NCI-H460 (cell line): ENCODE measurements around the gene MUC22. TPM values are rescaled to one million over a fixed set of nuclear protein-coding genes. Genes with fewer than 3 reads are reported as not detected.
"Not testable (repeated sequence)": the region's sequence is repeated elsewhere in the genome, so short reads cannot be mapped to it uniquely, and the experiment has no call there.

ENCODE experiments used
- DNase-seq: peaks from one replicate; pipeline ENCODE4 v3.0.0-alpha.2; 2016; ENCODE audit warnings: low read depth; ENCODE audit errors: extremely low read depth
- total RNA-seq: library from RNA; depleted of rRNA; stranded (reverse); fragments of >200 nt; shearing (Covaris generic); gene quantifications from 2 replicates; pipeline ENCODE4 v1.2.3, GENCODE V29; 2014

Gene MUC22
- total RNA-seq, 1 experiment from 2014 or later = not detected

DNA sequence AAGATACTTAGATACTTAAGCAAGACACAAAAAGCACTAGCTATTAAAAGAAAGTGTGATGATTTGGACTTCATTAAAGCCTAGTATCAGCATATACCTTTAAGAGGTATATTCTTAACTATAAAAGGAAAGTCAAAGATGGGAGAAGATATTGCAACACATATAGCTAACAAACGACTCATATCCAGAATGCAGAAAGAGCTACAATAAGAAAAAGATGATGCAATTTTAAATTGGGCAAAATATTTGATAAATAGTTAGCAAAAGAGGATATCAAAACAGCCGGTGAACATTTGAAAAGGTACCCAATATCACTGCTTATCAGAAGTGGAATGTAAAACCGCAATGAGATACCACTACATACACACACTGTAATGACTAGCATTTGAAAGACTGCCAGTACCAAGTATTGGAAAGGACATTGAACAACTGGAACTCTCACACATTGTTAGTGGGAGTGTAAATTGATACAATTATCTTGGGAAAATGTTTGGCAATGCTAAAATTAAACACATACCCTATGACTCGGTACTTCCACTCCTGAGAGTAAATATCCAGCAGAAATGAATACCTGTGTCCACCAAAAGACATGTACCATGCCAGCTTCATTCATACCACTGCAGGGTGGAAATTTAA is 25.7 kb downstream of the MUC22 start:
- no peak for DNase-seq

DNA sequence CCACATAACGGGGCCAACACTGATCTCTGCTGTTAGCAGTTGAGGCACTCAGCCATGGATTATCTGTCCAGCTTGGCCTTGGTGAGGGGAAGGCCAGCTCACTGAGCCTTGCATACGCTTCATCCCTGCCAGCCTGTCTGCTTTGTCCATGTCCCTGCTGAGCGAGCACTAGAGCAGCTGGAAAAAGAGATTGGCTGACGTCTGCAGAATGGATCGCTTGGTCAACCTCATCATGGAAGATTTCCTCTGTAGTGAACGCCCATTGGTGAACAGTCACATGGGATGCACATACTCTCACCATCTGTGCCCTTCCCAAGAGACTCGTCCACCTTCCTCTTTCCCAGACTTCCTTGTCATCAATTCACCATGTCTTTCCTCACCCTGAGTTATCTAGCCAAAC is 26.9 kb downstream of the MUC22 start:
- DNase-seq = no peak

DNA sequence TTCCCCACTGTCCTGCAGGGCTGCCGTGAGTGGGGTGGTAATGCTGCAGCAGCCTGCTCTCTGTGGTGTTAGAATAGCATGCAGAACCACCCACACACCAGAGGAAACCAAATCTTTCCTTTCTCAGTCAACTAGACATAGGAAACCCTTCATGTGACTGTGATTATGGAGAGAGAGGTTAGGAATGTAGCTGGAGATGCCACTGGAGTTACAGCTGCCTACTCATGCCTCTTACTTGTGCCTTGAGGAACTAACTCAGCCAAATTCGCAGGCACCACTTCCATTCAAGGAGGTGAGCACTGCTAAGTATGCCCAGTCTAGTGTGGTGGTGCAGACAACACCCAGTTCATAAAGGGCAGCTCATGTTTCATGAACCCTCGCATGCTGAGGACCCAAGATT is 27.4 kb downstream of the MUC22 start:
- DNase-seq = no peak

DNA sequence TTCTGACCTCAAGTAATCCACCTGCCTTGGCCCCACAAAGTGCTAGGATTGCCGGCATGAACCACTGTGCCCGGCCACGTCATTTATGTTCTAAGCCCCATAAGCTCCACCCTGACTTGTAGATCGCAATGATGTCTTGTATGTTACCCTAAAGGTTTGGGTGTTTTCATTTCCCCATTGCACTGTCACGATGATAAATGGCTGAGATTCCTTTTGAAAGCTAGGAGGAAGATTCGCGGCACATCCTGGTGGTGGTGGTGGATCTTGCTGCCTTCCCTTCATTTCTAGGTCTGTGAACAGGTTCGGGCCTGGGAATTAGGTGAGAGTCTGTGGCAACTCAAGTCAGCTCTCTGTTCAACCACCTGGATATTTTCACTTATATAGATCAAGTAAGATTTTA is 28.3 kb downstream of the MUC22 start:
- no peak for DNase-seq

DNA sequence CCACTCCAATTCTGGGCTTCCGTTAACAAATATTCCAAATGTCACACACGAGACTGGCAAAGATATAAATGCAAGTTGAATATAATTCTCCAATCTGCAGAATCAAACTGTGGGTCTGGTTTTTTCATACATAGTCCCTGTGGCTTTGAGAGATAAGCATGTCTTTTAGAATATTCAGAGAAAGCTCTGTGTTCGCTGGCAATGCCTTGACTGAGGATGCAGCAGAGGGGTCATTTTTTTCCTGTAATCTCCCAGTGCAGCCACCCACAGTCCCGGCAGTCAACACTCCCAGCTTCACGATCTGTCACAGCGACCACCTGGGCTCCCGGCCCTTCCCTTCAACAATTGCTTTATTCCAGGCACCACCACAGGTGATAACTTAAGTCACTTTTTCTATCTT is 30.5 kb downstream of the MUC22 start:
- DNase-seq = no peak

DNA sequence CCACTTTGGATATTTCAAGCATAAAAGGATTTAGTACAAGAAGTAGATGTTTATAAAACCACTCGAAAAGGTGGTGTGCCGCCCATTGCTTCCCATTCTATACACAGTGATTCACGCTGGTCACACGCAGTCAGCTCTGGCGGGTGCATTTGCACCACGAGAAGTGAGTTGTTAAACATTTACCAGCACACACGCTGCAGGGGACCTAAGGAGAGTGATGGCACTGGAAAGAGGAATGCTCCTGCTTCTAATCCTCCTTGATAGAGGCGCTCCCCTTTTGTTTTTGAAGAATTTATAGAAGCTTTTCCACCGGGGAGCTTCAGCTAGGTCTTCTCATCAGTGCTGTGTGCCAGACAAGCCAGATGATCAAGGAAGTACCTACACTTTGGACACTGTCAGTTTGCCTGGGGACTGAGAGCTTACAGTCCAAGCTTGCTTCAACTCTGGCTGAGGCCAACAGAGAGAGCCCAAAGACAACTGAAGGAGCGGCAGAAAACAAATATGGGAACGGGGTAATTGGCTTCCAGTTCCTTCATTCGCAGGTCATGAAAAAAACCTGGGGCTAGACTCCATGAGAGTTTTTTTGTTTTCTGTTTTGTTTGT is 31.2 kb downstream of the MUC22 start:
- no peak for DNase-seq

DNA sequence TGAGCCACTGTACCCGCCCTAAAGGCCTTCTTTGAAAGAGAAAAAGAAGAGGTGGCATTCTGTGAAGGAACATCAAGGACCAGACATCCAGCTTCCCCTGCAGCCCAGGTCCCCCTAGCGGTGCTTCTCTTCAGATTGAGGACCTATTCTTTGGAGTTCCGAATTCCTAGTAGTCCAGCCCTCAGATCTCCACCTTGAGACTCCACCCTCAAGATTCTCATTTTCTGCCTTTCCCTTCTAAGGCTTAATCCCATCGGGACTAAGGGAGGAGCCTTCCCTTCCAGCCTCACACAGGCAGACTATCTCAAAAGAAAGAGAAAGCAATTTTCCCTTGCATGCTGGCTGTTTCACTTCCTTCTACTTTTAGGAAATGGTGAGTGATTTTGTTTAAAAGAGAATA is 32.5 kb downstream of the MUC22 start:
- DNase-seq = peak; percentile 30

DNA sequence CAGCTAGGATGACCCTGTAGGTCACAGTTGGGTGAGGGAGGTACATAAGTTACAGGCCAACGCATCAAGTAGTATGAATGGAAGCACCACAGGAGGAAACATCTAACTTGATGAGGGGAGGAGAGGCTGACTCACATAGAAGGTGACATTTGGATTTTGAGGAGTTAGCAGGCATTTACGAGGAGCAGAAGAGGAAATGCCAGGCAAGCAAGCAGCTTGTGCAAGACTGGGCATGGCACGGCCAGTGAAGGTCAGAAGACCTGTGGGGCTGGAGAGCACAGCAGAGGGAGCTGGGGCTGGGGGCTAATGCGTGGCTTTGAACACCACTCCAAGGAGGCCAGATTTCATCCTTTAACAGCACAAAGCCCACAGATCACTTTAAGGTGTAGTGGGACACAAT is 37.8 kb downstream of the MUC22 start:
- DNase-seq = no peak

DNA sequence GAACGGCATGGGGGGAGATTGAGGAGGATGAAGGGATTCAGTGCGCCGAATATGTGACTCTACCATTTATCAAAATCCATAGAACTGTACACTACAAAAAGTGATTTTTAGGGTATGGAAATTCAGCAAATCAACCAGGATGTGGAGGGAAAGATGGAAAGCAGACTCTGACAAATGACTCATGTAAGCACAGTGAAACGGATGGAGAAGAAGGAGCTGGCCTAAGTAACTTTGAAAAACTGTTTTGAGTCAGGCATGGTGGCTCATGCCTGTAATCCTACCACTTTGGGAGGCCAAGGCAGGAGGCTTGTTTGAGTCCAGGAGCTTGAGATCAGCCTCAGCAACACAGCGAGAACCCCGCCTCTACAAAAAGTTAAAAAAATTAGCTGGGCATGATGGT is 39.2 kb downstream of the MUC22 start:
- no peak for DNase-seq

DNA sequence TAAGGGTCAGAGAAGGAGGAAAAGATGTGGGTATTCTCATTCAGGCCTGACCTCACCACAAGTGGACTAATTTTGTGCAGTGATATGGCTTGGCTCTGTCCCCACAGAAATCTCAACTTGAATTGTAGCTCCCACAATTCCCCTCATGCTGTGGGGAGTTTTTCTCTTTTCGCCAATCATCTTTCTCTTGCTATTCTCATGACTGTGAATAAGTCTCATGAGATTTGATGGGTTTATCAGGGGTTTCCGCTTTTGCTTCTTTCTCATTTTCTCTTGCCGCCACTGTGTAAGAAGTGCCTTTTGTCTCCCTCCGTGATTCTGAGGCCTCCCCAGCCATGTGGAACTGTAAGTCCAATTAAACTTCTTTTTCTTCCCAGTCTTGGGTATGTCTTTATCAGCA is 42.9 kb downstream of the MUC22 start:
- DNase-seq = not testable (repeated sequence)

DNA sequence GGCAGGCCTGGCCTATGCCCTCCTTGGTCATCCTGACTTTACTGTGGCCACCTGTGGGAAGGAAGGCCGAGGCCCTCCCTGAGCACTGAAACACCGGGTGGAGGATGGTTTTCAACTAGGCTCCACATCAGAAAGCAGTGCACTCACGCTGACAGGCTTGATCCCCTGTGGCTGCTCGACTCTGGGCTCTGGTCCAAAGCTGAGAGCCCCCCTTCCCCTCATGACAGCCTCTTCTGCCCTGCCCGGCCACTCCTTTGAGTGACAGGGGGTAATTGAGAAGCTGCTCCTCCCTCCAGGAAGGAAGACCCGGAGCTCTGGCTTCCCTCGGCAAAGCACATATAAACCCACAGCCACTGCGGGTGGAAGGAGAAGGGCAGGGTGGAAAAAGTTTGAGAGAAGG is 43.6 kb downstream of the MUC22 start:
- no peak for DNase-seq

DNA sequence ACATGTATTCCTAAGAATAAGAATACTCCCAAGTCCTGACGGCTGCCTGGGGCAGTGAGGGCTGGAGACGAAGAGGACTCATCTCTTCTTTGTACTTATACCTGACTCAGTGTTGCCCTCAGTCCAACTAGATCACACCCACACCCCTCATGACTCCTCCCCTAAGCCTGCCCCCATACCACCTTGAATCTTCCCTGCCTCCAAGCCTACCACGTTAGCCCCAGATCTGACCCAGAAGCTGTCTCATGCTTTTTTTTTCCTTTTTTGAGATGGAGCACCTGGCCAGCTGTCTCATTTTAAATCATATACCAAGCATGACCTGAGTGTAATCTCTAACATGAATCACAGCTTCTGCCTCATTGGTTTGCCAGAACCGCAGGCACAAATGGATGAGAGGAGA is 45.2 kb downstream of the MUC22 start:
- DNase-seq = no peak

DNA sequence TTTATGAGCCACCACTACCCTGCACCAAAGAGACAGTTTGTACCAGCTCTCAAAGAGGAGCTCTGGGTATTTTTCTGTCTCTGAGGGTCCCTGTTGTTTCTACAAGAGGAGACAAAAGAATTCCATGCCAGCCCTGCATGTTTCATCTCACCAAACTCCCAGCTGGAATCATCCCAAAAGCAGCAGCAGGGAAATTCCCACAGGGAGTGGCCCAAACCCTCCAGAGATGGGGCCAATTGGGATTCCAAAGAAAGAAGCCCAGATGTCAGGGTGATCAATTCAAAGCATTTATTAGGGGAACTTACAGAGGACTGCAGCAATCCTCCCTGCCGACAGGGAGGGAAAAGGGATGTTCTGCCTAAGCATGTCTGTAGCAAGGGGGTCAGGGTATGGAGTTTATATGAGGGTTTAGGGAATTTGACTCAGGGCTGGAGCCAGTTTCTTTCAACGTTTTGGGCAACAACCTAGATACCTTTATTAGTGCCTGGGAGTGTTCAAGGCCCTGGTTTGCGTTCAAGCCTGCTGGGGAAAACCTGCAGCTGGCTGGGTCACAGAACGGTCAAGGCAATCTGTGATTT is 47.2 kb downstream of the MUC22 start:
- DNase-seq = no peak

DNA sequence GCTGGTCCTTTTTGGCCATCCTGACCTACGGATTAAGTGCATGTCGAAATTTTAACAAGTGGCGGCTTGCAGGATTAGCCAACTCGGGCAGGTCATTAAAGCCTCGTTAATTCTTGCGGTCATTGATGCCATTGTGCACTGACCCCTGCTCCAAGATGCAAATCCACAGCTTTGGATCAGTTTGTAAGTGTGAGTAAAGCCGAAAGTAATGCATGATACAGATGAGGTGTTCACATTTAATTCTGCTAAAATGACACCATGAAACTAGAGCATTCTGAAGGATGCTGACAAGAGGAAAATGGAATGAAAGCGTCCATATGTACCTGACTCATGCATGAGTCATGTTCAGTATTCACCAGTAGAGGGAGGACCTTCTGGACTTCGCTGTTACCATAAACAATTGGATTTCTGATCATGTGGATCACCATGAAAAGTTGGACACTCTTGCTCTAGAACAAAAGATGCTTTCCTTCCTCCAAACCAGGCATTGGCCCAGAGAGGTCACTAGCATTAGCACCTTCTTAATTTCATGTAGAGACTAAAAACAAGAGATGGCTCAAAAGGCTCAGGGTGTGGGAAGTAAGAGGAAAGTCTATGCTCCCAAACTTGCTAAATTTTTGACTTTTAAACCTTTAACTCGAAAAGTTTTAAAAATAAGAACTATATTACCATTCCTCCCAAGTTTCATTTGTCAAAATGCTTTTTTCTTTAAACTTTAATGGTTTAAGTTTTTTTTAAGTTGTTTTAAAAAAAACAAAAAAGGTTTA is 48.0 kb downstream of the MUC22 start:
- peak; percentile 45 for DNase-seq

DNA sequence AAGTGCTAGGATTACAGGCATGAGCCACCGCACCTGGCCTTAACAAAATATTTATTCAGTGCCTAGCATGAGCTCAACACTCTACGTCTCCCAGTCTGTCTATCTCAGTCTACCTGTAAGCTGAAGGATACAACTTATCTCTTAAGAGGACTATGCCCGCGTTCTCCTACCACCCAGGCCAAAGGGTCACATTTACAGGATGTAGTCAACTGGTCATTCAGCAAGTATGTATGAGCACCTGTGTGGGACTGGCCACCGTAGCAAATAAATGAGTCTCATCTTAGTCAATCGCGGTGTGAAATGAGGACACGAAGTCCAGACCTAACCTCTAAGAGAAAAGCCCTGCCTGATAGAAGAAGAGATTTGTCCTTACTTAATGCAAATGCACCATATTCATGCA is 49.9 kb downstream of the MUC22 start:
- no peak for DNase-seq

DNA sequence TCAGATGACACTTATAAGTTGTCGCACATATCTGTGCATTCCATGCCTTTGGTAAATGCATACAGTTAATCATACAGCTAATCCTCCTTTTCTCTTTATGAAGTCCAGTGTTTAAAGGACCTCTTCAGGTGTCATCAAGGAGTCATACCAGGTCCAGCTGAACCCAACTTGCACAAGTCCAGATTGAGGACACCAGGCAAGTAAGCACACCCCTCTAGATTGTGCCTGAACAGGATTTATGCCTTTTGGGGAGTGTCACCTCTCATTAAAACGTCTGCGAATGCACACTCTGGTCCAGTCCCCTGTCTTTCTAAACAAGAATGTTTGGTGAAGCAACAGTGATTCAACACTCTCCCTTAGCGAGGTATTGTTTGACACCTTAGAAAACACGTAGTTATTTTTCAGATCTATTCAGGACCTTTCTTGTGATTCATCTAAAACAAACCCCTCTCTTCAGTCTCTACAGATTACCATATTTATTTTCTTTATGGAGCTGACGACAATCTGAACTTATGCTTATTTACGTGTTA is 53.7 kb downstream of the MUC22 start:
- DNase-seq = no peak

DNA sequence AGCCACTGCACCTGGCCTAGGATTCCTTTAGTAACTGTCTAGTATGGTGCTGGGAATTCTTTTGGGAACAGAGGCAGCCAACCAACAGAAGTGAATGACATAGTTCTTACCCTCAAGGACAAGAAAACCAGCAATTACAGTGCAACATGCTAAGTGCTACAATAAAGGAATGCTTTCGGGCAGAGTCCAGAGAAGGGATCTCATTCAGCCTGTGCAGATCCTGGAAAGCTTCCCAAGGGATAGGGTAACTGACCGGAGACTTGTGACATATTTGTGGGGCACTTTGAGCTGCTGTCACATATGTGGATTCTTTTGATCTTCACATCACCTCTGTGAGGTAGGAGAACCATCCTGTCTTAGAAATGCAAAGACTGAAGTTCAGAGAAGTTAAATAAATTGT is 55.3 kb downstream of the MUC22 start:
- no peak for DNase-seq

DNA sequence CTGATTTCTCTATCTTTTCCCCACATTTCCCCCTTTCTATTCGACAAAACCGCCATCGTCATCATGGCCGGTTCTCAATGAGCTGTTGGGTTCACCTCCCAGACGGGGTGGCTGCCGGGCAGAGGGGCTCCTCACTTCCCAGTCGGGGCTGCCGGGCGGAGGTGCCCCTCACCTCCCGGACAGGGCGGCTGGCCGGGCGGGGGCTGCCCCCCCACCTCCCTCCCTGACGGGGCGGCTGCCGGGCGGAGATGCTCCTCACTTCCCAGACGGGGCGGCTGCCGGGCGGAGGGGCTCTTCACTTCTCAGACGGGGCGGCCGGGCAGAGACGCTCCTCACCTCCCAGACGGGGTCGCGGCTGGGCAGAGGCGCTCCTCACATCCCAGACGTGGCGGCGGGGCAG is 56.8 kb downstream of the MUC22 start:
- not testable (repeated sequence) for DNase-seq

DNA sequence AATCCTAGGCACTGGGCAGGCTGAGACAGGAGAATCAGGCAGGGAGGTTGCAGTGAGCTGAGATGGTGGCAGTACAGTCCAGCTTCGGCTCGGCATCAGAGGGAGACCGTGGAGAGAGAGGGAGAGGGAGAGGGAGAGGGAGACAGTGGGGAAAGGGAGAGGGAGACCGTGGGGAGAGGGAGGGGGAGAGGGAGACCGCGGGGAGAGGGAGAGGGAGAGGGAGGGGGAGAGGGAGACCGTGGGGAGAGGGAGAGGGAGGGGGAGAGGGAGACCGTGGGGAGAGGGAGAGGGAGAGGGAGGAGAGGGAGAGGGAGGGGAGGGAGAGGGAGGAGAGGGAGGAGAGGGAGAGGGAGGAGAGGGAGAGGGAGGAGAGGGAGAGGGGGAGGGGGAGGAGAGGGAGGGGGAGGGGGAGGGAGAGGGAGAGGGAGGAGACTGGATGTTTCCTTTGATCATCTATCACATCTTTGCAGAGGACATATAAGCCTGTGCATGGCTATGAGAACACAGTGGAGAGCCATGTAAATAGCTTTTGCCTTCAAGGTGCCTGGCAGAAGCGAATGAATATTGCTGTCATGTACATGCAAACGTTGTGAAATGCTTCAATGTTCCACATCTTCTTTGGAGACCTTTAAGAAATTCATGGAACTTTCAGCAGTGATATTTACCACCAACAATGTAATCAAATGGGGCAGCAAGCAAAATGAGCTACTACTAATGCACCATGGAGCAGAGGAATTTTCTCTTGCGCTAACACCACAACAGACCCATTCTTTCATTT is 57.8 kb downstream of the MUC22 start:
- DNase-seq = not testable (repeated sequence)

DNA sequence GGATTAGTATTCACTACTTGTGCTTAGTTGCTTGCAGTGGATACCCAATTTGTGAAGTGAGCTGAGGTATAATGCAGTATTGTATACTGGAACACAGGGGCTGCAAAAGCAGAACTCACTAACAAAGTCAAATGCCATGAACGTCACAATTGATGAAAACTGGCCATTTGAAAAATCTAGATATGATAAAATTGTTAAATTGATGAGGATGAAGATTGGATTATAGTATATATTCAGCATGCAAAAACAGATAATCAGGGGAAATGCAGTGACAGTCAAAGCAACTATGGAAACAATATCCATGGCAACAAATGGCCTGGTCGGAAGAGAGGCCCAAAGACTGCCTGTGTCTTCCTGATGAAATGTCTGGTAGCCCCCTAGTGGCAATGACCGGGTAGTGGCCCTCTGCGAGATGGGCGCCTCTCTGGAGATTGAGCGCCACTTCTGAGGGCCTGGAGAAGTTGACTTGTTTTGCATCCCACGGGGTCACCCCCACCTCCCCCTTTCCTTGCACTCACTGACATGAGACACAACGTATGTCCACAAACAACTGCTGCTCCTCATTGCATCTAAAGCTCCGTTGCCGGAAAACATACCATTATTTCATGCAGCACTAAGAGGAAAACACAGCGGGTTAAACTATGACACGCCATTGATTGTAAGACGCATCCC is 58.5 kb downstream of the MUC22 start:
- DNase-seq = peak; percentile 72
